MCF 10A (cell line): ENCODE measurements around the gene ABHD12. TPM values are rescaled to one million over a fixed set of nuclear protein-coding genes. Genes with fewer than 3 reads are reported as not detected.

ENCODE experiments used
- BruUV-seq: library from RNA; stranded (reverse); fragments of 400-500 nt; replicated peaks from 2 replicates; lab custom pipeline; 2021; lab: Mats Ljungman, UMichigan
- CTCF ChIA-PET: fragments of 300-600 bp; sonication (Branson Sonifier 250); formaldehyde crosslinking; extraction: SDS; loops from one replicate; lab custom pipeline; 2021; ENCODE audit warnings: antibody characterized with exemption, inconsistent platforms; lab: Yijun Ruan, JAX
- POLR2A ChIA-PET: fragments of 300-600, 350-650 bp; sonication (Branson Sonifier 250); formaldehyde crosslinking; extraction: SDS; loops from one replicate; lab custom pipeline; 2020; ENCODE audit warnings: antibody characterized with exemption, inconsistent platforms; lab: Yijun Ruan, JAX
- DNase-seq: peaks from one replicate; pipeline ENCODE4 v3.0.0-alpha.2; 2018; ENCODE audit not compliant: unreplicated experiment
- H3K27ac Mint-ChIP-seq: one replicate; pipeline ENCODE4 v1.8.0; 2022; ENCODE audit warnings: mild to moderate bottlenecking, low read depth, mixed read lengths; ENCODE audit not compliant: unreplicated experiment
- H3K27me3 Mint-ChIP-seq: one replicate; pipeline ENCODE4 v1.8.0; 2022; ENCODE audit warnings: mixed read lengths; ENCODE audit not compliant: insufficient read depth, unreplicated experiment
- H3K36me3 Mint-ChIP-seq: one replicate; pipeline ENCODE4 v1.8.0; 2022; ENCODE audit warnings: mild to moderate bottlenecking, moderate library complexity, mixed read lengths; ENCODE audit not compliant: insufficient read depth, unreplicated experiment
- H3K4me1 Mint-ChIP-seq: one replicate; pipeline ENCODE4 v1.8.0; 2022; ENCODE audit warnings: mixed read lengths; ENCODE audit not compliant: insufficient read depth, unreplicated experiment
- H3K4me3 Mint-ChIP-seq: one replicate; pipeline ENCODE4 v1.8.0; 2022; ENCODE audit warnings: mild to moderate bottlenecking, moderate library complexity, mixed read lengths; ENCODE audit not compliant: unreplicated experiment
- H3K9me3 Mint-ChIP-seq: one replicate; pipeline ENCODE4 v1.8.0; 2022; ENCODE audit warnings: mixed read lengths; ENCODE audit not compliant: unreplicated experiment
- CTCF ChIP-seq: fragments of 200-600 bp; IDR thresholded peaks from one replicate; pipeline ENCODE4 v1.8.0; 2022; ENCODE audit warnings: antibody characterized with exemption, mild to moderate bottlenecking; ENCODE audit not compliant: unreplicated experiment
- intact Hi-C: fragments of 100-400 bp; cut with micrococcal nuclease; formaldehyde crosslinking; loops from 2 replicates; pipeline ENCODE4 v1.14.1; 2022
- total RNA-seq: library from RNA; stranded (reverse); gene quantifications from 2 replicates; pipeline ENCODE4 v1.2.3, GENCODE V29; 2022

ABHD12 gene
- total RNA-seq, 1 experiment from 2014 or later = 18.6 TPM

- ChIA-PET POLR2A (interaction anchor here (0.8 to 1.6 kb wide), 4 partner anchors 8 to 85 kb away, joined by 3 to 7 read pairs (median 4); partner anchors contain the start of gene PYGB), CTCF (interaction anchor here (0.6 to 1.4 kb wide), 5 partner anchors 9 to 118 kb away, joined by 3 to 5 read pairs (median 3); no protein-coding TSS in a partner anchor)
- intact Hi-C loops = no loop called here
Observed at GRCh38 chr20:25281541-25281991, 109.1 kb downstream of the ABHD12 start.

GRCh38 chr20:25280574-25281535, 109.8 kb downstream of the ABHD12 start:
- H3K36me3 Mint-ChIP-seq = peaks cover 100% of the 10 kb centered on the region
- DNase-seq = no peak
- no peak overlapping the region for H3K4me3 Mint-ChIP-seq
- peaks cover 10% of the 10 kb centered on the region for H3K4me1 Mint-ChIP-seq
- no peaks in the 10 kb centered on the region for H3K9me3 Mint-ChIP-seq
- ChIA-PET POLR2A (interaction anchor here (0.6 to 1.6 kb wide), 5 partner anchors 9 to 85 kb away, joined by 3 to 7 read pairs (median 3); partner anchors contain the start of gene PYGB), CTCF (interaction anchor here (0.6 to 1.4 kb wide), 7 partner anchors 9 to 681 kb away, joined by 3 to 5 read pairs (median 3); no protein-coding TSS in a partner anchor)
- no TSS peak for BruUV-seq
- intact Hi-C loops = no loop called here
- no peak overlapping the region for H3K27ac Mint-ChIP-seq
- no peak for TF ChIP-seq CTCF
- H3K27me3 Mint-ChIP-seq = no peaks in the 10 kb centered on the region

More at GRCh38 chr20:25281541-25281991, 109.1 kb downstream of the ABHD12 start:
- Mint-ChIP-seq H3K4me1 (peaks cover 15% of the 10 kb centered on the region), H3K36me3 (peaks cover 100% of the 10 kb centered on the region), H3K27ac (no peak overlapping the region), H3K27me3 (no peaks in the 10 kb centered on the region), H3K4me3 (no peak overlapping the region), H3K9me3 (no peaks in the 10 kb centered on the region)
- TF ChIP-seq CTCF = no peak
- BruUV-seq = no TSS peak
- DNase-seq = no peak

- H3K27me3 Mint-ChIP-seq = no peaks in the 10 kb centered on the region
- peaks cover 6% of the 10 kb centered on the region for H3K4me1 Mint-ChIP-seq
- no TSS peak for BruUV-seq
- CTCF ChIA-PET = interaction anchor here (0.6 to 0.8 kb wide), 2 partner anchors 12 to 20 kb away, joined by 3 to 4 read pairs; no protein-coding TSS in a partner anchor
- H3K27ac Mint-ChIP-seq = no peak overlapping the region
- no peak for DNase-seq
- POLR2A ChIA-PET = interaction anchor here (0.6 to 1.1 kb wide), 2 partner anchors 15 to 24 kb away, joined by 3 read pairs; no protein-coding TSS in a partner anchor
- no peaks in the 10 kb centered on the region for H3K9me3 Mint-ChIP-seq
- intact Hi-C loops = no loop called here
- H3K36me3 Mint-ChIP-seq = peaks cover 100% of the 10 kb centered on the region
- H3K4me3 Mint-ChIP-seq = no peak overlapping the region
- TF ChIP-seq CTCF = no peak
Observed at GRCh38 chr20:25280051-25280573, 110.5 kb downstream of the ABHD12 start.

GRCh38 chr20:25279403-25279802, 111.2 kb downstream of the ABHD12 start:
- BruUV-seq = no TSS peak
- Mint-ChIP-seq H3K4me1 (peaks cover 6% of the 10 kb centered on the region), H3K27me3 (no peaks in the 10 kb centered on the region), H3K9me3 (no peaks in the 10 kb centered on the region), H3K4me3 (no peak overlapping the region), H3K27ac (no peak overlapping the region), H3K36me3 (peaks cover 100% of the 10 kb centered on the region)
- TF ChIP-seq CTCF = no peak
- ChIA-PET POLR2A (no interaction called here), CTCF (interaction anchor here (0.6 to 2.4 kb wide), 3 partner anchors 15 to 122 kb away, joined by 3 to 12 read pairs (median 3); no protein-coding TSS in a partner anchor)
- intact Hi-C loops = no loop called here
- no peak for DNase-seq
